Lung (tissue), 13 donors: ENCODE results near the gene MPG. TPM values are rescaled to one million over a fixed set of nuclear protein-coding genes. Genes with fewer than 3 reads are reported as not detected.

Experiments used
- ATAC-seq: fragments of 200-7000 bp; cut with Tn5 transposase; one replicate; pipeline ENCODE4 v1.9.1; 2020; ENCODE audit warnings: moderate number of reproducible peaks; ENCODE audit not compliant: insufficient read depth, low FRiP score
- DNase-seq, 3 donors: peaks; one replicate each; pipeline ENCODE4 v3.0.0-alpha.2; 2013 to 2017
- H3K27ac ChIP-seq, 2 donors: one replicate each; pipeline ENCODE4 v1.5.1; 2013; ENCODE audit warnings: mild to moderate bottlenecking in 2 of 2, moderate library complexity in 2 of 2, control low read depth in 1 of 2, inconsistent platforms in 1 of 2, low read depth in 1 of 2, low read length in 1 of 2
- H3K27me3 ChIP-seq, 3 donors: one replicate each; pipeline ENCODE4 v1.5.1; 2013; ENCODE audit warnings: low read length in 2 of 3; ENCODE audit not compliant: control insufficient read depth in 3 of 3, insufficient read depth in 3 of 3
- H3K36me3 ChIP-seq, 4 donors: one replicate each; pipeline ENCODE4 v1.5.1; 2013; ENCODE audit warnings: low read length in 4 of 4, mild to moderate bottlenecking in 1 of 4, moderate library complexity in 1 of 4; ENCODE audit not compliant: control insufficient read depth in 4 of 4, insufficient read depth in 4 of 4
- H3K4me1 ChIP-seq, 5 donors: one replicate each; pipeline ENCODE4 v1.5.1; 2013; ENCODE audit warnings: low read length in 5 of 5, mild to moderate bottlenecking in 2 of 5, moderate library complexity in 1 of 5; ENCODE audit not compliant: control insufficient read depth in 5 of 5, insufficient read depth in 5 of 5
- H3K4me3 ChIP-seq: one replicate; pipeline ENCODE4 v1.5.1; 2013; ENCODE audit warnings: mild to moderate bottlenecking, control low read depth, moderate library complexity
- H3K9ac ChIP-seq, 2 donors: one replicate each; pipeline ENCODE4 v1.5.1; 2013; ENCODE audit warnings: low read length in 2 of 2, control low read depth in 1 of 2; ENCODE audit not compliant: insufficient read depth in 1 of 2
- H3K9me3 ChIP-seq, 4 donors: one replicate each; pipeline ENCODE4 v1.5.1; 2013; ENCODE audit warnings: low read length in 3 of 4, mild to moderate bottlenecking in 1 of 4, moderate library complexity in 1 of 4; ENCODE audit not compliant: control insufficient read depth in 4 of 4, insufficient read depth in 3 of 4
- WGBS, 2 donors: extraction: QIAGEN DNeasy Blood & Tissue Kit; methylation state at CpG; one replicate each; pipeline ENCODE4 v1.1.7; 2013; 5-methylcytosine and 5-hydroxymethylcytosine counted together
- polyA plus RNA-seq, 2 donors: library from polyadenylated mRNA; stranded (reverse); fragments of 200-250 nt; gene quantifications; one replicate each; pipeline ENCODE4 v1.2.1, GENCODE V29; 2013
- small RNA-seq: library from RNA; depleted of rRNA; stranded (forward); fragments of <200 nt; gene quantifications from one replicate; pipeline ENCODE3, GENCODE V24; 2014; ENCODE audit warnings: low replicate concordance
- total RNA-seq, 2 donors: library from RNA; depleted of rRNA in 1 of 2; stranded (reverse); fragments of >200 nt in 1 of 2; gene quantifications; one replicate each; pipeline ENCODE4 v1.2.1, GENCODE V29; 2014 to 2021
- TF ChIP-seq, protein P1 (sequence below): IDR thresholded peaks from 2 replicates; pipeline ENCODE4 v1.5.1; 2012; ENCODE audit warnings: mild to moderate bottlenecking; ENCODE audit errors: control extremely low read depth, extremely low read depth
- donor health status: control.
- donor health status: control.
- donor health status: Bipolar disorder and iron deficiency.
- donor health status: healthy.
- donor health status: DM: yes; HTN: yes; CAD: no.

Gene MPG
- total and polyA plus RNA-seq, 4 donors: 61.1 to 101 (median 79.6) TPM

DNA sequence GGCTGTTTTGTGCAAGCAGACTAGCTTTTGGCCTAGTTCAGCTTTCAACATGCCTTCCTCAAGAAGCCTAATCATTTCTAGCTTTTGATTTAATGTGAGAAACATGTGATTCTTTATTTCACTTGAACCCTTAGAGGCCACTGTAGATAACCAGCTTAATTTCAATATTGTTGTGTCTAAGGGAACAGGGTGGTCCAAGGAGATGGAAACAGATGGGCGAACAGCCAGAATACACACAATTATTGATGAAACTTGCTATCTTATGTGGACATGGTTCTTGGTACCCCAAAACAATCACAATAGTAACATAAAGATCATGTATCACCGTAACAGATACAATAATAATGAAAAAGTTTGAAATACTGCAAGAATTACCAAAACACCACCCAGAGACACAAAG is 55.7 kb downstream of the MPG start:
- Histone ChIP-seq H3K9me3 (no peaks in the 10 kb centered on the region), H3K36me3 (no peaks in the 10 kb centered on the region), H3K4me3 (no peak overlapping the region), H3K4me1 (no peaks in the 10 kb centered on the region), H3K27ac (no peak overlapping the region), H3K9ac (no peak overlapping the region), H3K27me3 (no peaks in the 10 kb centered on the region)
- DNase-seq (no peak), ATAC-seq (no peak)
- WGBS, 2 donors: 96 to 98% methylated on average over 2 of the region's 2 CpGs
- TF ChIP-seq, protein P1, sequence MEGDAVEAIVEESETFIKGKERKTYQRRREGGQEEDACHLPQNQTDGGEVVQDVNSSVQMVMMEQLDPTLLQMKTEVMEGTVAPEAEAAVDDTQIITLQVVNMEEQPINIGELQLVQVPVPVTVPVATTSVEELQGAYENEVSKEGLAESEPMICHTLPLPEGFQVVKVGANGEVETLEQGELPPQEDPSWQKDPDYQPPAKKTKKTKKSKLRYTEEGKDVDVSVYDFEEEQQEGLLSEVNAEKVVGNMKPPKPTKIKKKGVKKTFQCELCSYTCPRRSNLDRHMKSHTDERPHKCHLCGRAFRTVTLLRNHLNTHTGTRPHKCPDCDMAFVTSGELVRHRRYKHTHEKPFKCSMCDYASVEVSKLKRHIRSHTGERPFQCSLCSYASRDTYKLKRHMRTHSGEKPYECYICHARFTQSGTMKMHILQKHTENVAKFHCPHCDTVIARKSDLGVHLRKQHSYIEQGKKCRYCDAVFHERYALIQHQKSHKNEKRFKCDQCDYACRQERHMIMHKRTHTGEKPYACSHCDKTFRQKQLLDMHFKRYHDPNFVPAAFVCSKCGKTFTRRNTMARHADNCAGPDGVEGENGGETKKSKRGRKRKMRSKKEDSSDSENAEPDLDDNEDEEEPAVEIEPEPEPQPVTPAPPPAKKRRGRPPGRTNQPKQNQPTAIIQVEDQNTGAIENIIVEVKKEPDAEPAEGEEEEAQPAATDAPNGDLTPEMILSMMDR: no peak

Small RNAs within 50 kb of the gene (small RNA-seq; reads per million reads assigned to genes)
- gene Z69720.2: not detected

Other genes with a start within 250 kb of the MPG start
- 10 to 100 TPM in 1 of 2 donors, 1 to 10 TPM in 1; 4.8 to 12.9 TPM for gene POLR3K, start 24.6 kb upstream of the MPG start, total RNA-seq
- gene POLR3K, start 24.6 kb upstream of the MPG start, polyA plus RNA-seq: 10 to 100 TPM; 11.1 to 15.7 TPM
- 10 to 100 TPM; 10.3 to 17.9 TPM for gene SNRNP25, start 24.4 kb upstream of the MPG start, total RNA-seq
- 10 to 100 TPM; 23.8 to 30.9 TPM for gene SNRNP25, start 24.4 kb upstream of the MPG start, polyA plus RNA-seq
- gene RHBDF1, start 5.6 kb upstream of the MPG start, total RNA-seq: 10 to 100 TPM; 28.5 to 31.4 TPM
- gene RHBDF1, start 5.6 kb upstream of the MPG start, polyA plus RNA-seq: 10 to 100 TPM; 26.6 to 51.2 TPM
- 10 to 100 TPM; 21.3 to 34.8 TPM for gene NPRL3, start 60.4 kb downstream of the MPG start, total RNA-seq
- 10 to 100 TPM; 15.6 to 22.7 TPM for gene NPRL3, start 60.4 kb downstream of the MPG start, polyA plus RNA-seq
- 1 to 10 TPM in 1 of 2 donors, under 1 TPM in 1; 0.37 to 9.2 TPM for gene HBZ, start 74.4 kb downstream of the MPG start, total RNA-seq
- under 1 TPM in 1 of 2 donors, not detected in 1; 0.09 TPM for gene HBZ, start 74.4 kb downstream of the MPG start, polyA plus RNA-seq
- gene HBM, start 87.8 kb downstream of the MPG start, total RNA-seq: 10 to 100 TPM in 1 of 2 donors, under 1 TPM in 1; 0.61 to 45.7 TPM
- gene HBM, start 87.8 kb downstream of the MPG start, polyA plus RNA-seq: under 1 TPM in 1 of 2 donors, not detected in 1; 0.73 TPM
- gene HBA2, start 94.7 kb downstream of the MPG start, total RNA-seq: 1,000 to 10,000 TPM in 1 of 2 donors, 100 to 1,000 TPM in 1; 671 to 4,737 TPM
- gene HBA2, start 94.7 kb downstream of the MPG start, polyA plus RNA-seq: 100 to 1,000 TPM; 126 to 973 TPM
- 1,000 to 10,000 TPM in 1 of 2 donors, 100 to 1,000 TPM in 1; 627 to 2,695 TPM for gene HBA1, start 98.5 kb downstream of the MPG start, total RNA-seq
- gene HBA1, start 98.5 kb downstream of the MPG start, polyA plus RNA-seq: 100 to 1,000 TPM in 1 of 2 donors, 10 to 100 TPM in 1; 38.1 to 273 TPM
- 1 to 10 TPM in 1 of 2 donors, not detected in 1; 2.3 TPM for gene HBQ1, start 102.2 kb downstream of the MPG start, total RNA-seq
- under 1 TPM in 1 of 2 donors, not detected in 1; 0.35 TPM for gene HBQ1, start 102.2 kb downstream of the MPG start, polyA plus RNA-seq
- 100 to 1,000 TPM in 1 of 2 donors, 10 to 100 TPM in 1; 56.3 to 115 TPM for gene LUC7L, start 151.2 kb downstream of the MPG start, total RNA-seq
- 100 to 1,000 TPM in 1 of 2 donors, 10 to 100 TPM in 1; 35.2 to 105 TPM for gene LUC7L, start 151.2 kb downstream of the MPG start, polyA plus RNA-seq
- 10 to 100 TPM; 67.1 to 78.5 TPM for gene FAM234A, start 156.6 kb downstream of the MPG start, total RNA-seq
- 10 to 100 TPM; 41.5 to 52.4 TPM for gene FAM234A, start 156.6 kb downstream of the MPG start, polyA plus RNA-seq
- 1 to 10 TPM; 2.6 to 3.9 TPM for gene RGS11, start 197.7 kb downstream of the MPG start, total RNA-seq
- gene RGS11, start 197.7 kb downstream of the MPG start, polyA plus RNA-seq: 1 to 10 TPM; 1.8 to 5.6 TPM
- under 1 TPM in 1 of 2 donors, not detected in 1; 0.58 TPM for gene ARHGDIG, start 202.4 kb downstream of the MPG start, total RNA-seq
- gene ARHGDIG, start 202.4 kb downstream of the MPG start, polyA plus RNA-seq: under 1 TPM; 0.07 to 0.26 TPM
- gene PDIA2, start 204.9 kb downstream of the MPG start, total RNA-seq: under 1 TPM; 0.20 to 0.28 TPM
- gene PDIA2, start 204.9 kb downstream of the MPG start, polyA plus RNA-seq: under 1 TPM; 0.19 to 0.65 TPM